B cell (primary cell): Measurements from ENCODE around the gene MCM5. TPM values are rescaled to one million over a fixed set of nuclear protein-coding genes. Genes with fewer than 3 reads are reported as not detected.

Experiments
- ATAC-seq: fragments of 200-7000 bp; cut with Tn5 transposase; one replicate; pipeline ENCODE4 v1.10.0; 2021; ENCODE audit warnings: low read depth, mild to moderate bottlenecking, moderate number of reproducible peaks, moderate library complexity
- CTCF ChIA-PET: fragments of 350-600 bp; sonication (Branson Sonifier 250); formaldehyde crosslinking; loops from one replicate; lab custom pipeline; 2021; ENCODE audit warnings: antibody characterized with exemption, inconsistent platforms; lab: Charles Lee
- POLR2A ChIA-PET: fragments of 350-600 bp; sonication (Branson Sonifier 250); formaldehyde crosslinking; loops from one replicate; lab custom pipeline; 2021; ENCODE audit warnings: antibody characterized with exemption; lab: Charles Lee
- DNase-seq: peaks from one replicate; pipeline ENCODE4 v3.0.0; 2013
- H2AFZ ChIP-seq: 2 replicates; pipeline ENCODE4 v1.6.1; 2012; ENCODE audit warnings: mild to moderate bottlenecking, low read depth, low read length; ENCODE audit not compliant: insufficient read depth, poor library complexity, severe bottlenecking
- H3K27ac ChIP-seq, 2 donors: 1 replicate in 1 of 2; 2 replicates in 1 of 2; pipeline ENCODE4 v1.5.1; 2012 to 2013; ENCODE audit warnings: low read length in 2 of 2, mild to moderate bottlenecking in 2 of 2, moderate library complexity in 1 of 2
- H3K27me3 ChIP-seq, 4 experiments: fragments of 200-600 bp in 1 of 4; sonication (generic) in 1 of 4; replicated peaks in 1 of 4; 1 replicate in 2 of 4; 2 replicates in 2 of 4; pipeline versions ENCODE4 v1.6.1 to v1.7.0; 2013 to 2016; ENCODE audit warnings: low read length in 3 of 4, mild to moderate bottlenecking in 2 of 4, mixed read lengths in 1 of 4, moderate library complexity in 1 of 4; ENCODE audit not compliant: insufficient read depth in 4 of 4, control insufficient read depth in 3 of 4; ENCODE audit errors: control extremely low read depth in 1 of 4
- H3K36me3 ChIP-seq, 2 experiments: replicated peaks in 1 of 2; 1 replicate in 1 of 2; 2 replicates in 1 of 2; pipeline versions ENCODE4 v1.6.1 to v1.7.1; 2013; ENCODE audit warnings: low read length in 1 of 2; ENCODE audit not compliant: insufficient read depth in 2 of 2, control insufficient read depth in 1 of 2; ENCODE audit errors: control extremely low read depth in 1 of 2, extremely low read depth in 1 of 2
- H3K4me1 ChIP-seq, 2 donors: fragments of 200-600 bp in 1 of 2; sonication (generic) in 1 of 2; 1 replicate in 1 of 2; 2 replicates in 1 of 2; pipeline versions ENCODE4 v1.5.1 to v1.6.1; 2013 to 2017; ENCODE audit warnings: low read length in 2 of 2; ENCODE audit not compliant: control insufficient read depth in 2 of 2, insufficient read depth in 2 of 2
- H3K4me2 ChIP-seq: replicated peaks from 2 replicates; pipeline ENCODE3; 2012; ENCODE audit warnings: mild to moderate bottlenecking, low read depth, low read length; ENCODE audit not compliant: poor library complexity, severe bottlenecking
- H3K4me3 ChIP-seq, 5 experiments: fragments of 200-600 bp in 1 of 5; sonication (generic) in 1 of 5; 1 replicate in 3 of 5; 2 replicates in 2 of 5; pipeline versions ENCODE4 v1.5.1 to v1.7.0; 2011 to 2016; ENCODE audit warnings: low read length in 4 of 5, mild to moderate bottlenecking in 4 of 5, low read depth in 2 of 5, control low read depth in 1 of 5, moderate library complexity in 1 of 5; ENCODE audit not compliant: insufficient read depth in 1 of 5; ENCODE audit errors: control extremely low read depth in 1 of 5, extremely low read depth in 1 of 5
- H3K79me2 ChIP-seq: fragments of 200-600 bp; sonication (generic); one replicate; pipeline ENCODE4 v1.6.0; 2016; ENCODE audit warnings: low read length; ENCODE audit not compliant: control insufficient read depth, insufficient read depth
- H3K9ac ChIP-seq: fragments of 200-600 bp; sonication (generic); 2 replicates; pipeline ENCODE4 v1.6.1; 2017; ENCODE audit warnings: mild to moderate bottlenecking, low read length, moderate library complexity
- H3K9me3 ChIP-seq, 3 donors: one replicate each; pipeline versions ENCODE4 v1.6.1 to v1.7.1; 2013; ENCODE audit warnings: low read length in 2 of 3; ENCODE audit not compliant: control insufficient read depth in 2 of 3, insufficient read depth in 1 of 3; ENCODE audit errors: control extremely low read depth in 1 of 3
- H4K20me1 ChIP-seq: 2 replicates; pipeline ENCODE4 v1.6.0; 2012; ENCODE audit warnings: mild to moderate bottlenecking, low read length; ENCODE audit not compliant: insufficient read depth, control insufficient read depth, poor library complexity, severe bottlenecking
- H3K27ac Mint-ChIP-seq: one replicate; pipeline ENCODE4 v1.8.0; 2021; ENCODE audit warnings: mixed read lengths
- H3K27me3 Mint-ChIP-seq: one replicate; pipeline ENCODE4 v1.8.0; 2021; ENCODE audit warnings: mixed read lengths
- H3K4me1 Mint-ChIP-seq: one replicate; pipeline ENCODE4 v1.8.0; 2021; ENCODE audit warnings: mixed read lengths
- H3K4me3 Mint-ChIP-seq: one replicate; pipeline ENCODE4 v1.8.0; 2021; ENCODE audit warnings: mixed read lengths
- H3K9me3 Mint-ChIP-seq: one replicate; pipeline ENCODE4 v1.8.0; 2022; ENCODE audit warnings: mixed read lengths; ENCODE audit not compliant: insufficient read depth
- CTCF ChIP-seq: fragments of 200-600 bp; IDR thresholded peaks from one replicate; pipeline ENCODE4 v1.8.0; 2022; ENCODE audit warnings: antibody characterized with exemption, mild to moderate bottlenecking
- EZH2 ChIP-seq: IDR thresholded peaks from 2 replicates; pipeline ENCODE4 v1.6.1; 2012; ENCODE audit warnings: borderline replicate concordance, low read depth, mild to moderate bottlenecking, moderate library complexity, low read length; ENCODE audit not compliant: insufficient read depth, poor library complexity, severe bottlenecking
- WGBS: methylation state at CpG from one replicate; pipeline ENCODE4 v1.1.5; 2013; ENCODE audit warnings: missing lambda C conversion rate; ENCODE audit not compliant: insufficient coverage; 5-methylcytosine and 5-hydroxymethylcytosine counted together
- intact Hi-C: fragments of 100-400 bp; cut with micrococcal nuclease; formaldehyde crosslinking; loops from one replicate; pipeline ENCODE4 v1.10.0; 2022
- polyA plus RNA-seq: library from polyadenylated mRNA; depleted of rRNA; stranded (reverse); fragments of >200 nt; gene quantifications from 2 replicates; pipeline ENCODE4 v1.2.3, GENCODE V29; 2012
- total RNA-seq, 2 donors: library from RNA; stranded (reverse); fragments of 120-200 nt in 1 of 2; gene quantifications; 1 replicate in 1 of 2; 2 replicates in 1 of 2; pipeline versions ENCODE4 v1.2.3 to v1.2.4, GENCODE V29; 2013 to 2022

Gene MCM5
- total and polyA plus RNA-seq, 2 donors (not counting 1 experiment from before 2014, with no cell fraction given): 112 to 203 TPM

GRCh38 chr22:35413624-35414023 is 13.7 kb downstream of the MCM5 start:
- no peak overlapping the region for H3K27ac ChIP-seq
- peaks cover 34% of the 10 kb centered on the region for H3K79me2 ChIP-seq
- Mint-ChIP-seq H3K4me3 (no peak overlapping the region), H3K4me1 (peaks cover 39% of the 10 kb centered on the region), H3K9me3 (no peaks in the 10 kb centered on the region), H3K27ac (no peak overlapping the region), H3K27me3 (no peaks in the 10 kb centered on the region)
- 100% methylated on average over 3 of the region's 4 CpGs for WGBS
- peaks cover 31 to 39% of the 10 kb centered on the region in 2 donors for H3K4me1 ChIP-seq
- no peaks in the 10 kb centered on the region for H4K20me1 ChIP-seq
- intact Hi-C loops: no loop called here
- TF ChIP-seq EZH2 (no peak), CTCF (no peak)
- H3K9me3 ChIP-seq: no peaks in the 10 kb centered on the region
- ATAC-seq (no peak), DNase-seq (no peak)
- H3K36me3 ChIP-seq: peaks cover 2 to 79% of the 10 kb centered on the region in 2 experiments
- H3K27me3 ChIP-seq: no peaks in the 10 kb centered on the region
- CTCF ChIA-PET: interaction anchor here (4.9 to 16.1 kb wide), 2 partner anchors 45 to 60 kb away, joined by 31 to 311 read pairs; no protein-coding TSS in a partner anchor
- POLR2A ChIA-PET: no interaction called here
- no peak overlapping the region for H3K4me3 ChIP-seq
- no peak overlapping the region for H3K9ac ChIP-seq
- H3K4me2 ChIP-seq: no peak overlapping the region
- H2AFZ ChIP-seq: no peak overlapping the region

GRCh38 chr22:35417606-35418005 is 17.7 kb downstream of the MCM5 start:
- Mint-ChIP-seq H3K27me3 (no peaks in the 10 kb centered on the region), H3K4me1 (peaks cover 6% of the 10 kb centered on the region), H3K27ac (no peak overlapping the region), H3K4me3 (no peak overlapping the region), H3K9me3 (no peaks in the 10 kb centered on the region)
- CTCF ChIA-PET: interaction anchor here (1.1 to 3.1 kb wide), 2 partner anchors 13 to 66 kb away, joined by 3 to 8 read pairs; no protein-coding TSS in a partner anchor
- POLR2A ChIA-PET: no interaction called here
- Histone ChIP-seq H3K4me1 (peaks cover 0 to 5% of the 10 kb centered on the region in 2 donors), H3K9ac (no peak overlapping the region), H3K79me2 (peaks cover 28% of the 10 kb centered on the region), H3K4me3 (no peak overlapping the region), H4K20me1 (peaks cover 10% of the 10 kb centered on the region), H3K36me3 (peaks cover 7 to 97% of the 10 kb centered on the region in 2 experiments), H3K4me2 (no peak overlapping the region), H3K27me3 (no peaks in the 10 kb centered on the region), H2AFZ (no peak overlapping the region), H3K9me3 (no peaks in the 10 kb centered on the region), H3K27ac (no peak overlapping the region)
- intact Hi-C loops: no loop called here
- no peak for TF ChIP-seq CTCF
- TF ChIP-seq EZH2: no peak
- ATAC-seq (no peak), DNase-seq (no peak)
- 97% methylated on average over 9 of the region's 9 CpGs for WGBS
